ENCODE results near the gene CPZ. TPM values are rescaled to one million over a fixed set of nuclear protein-coding genes. Genes with fewer than 3 reads are reported as not detected.

CPZ gene
- total RNA-seq, 1 donor from 2014 or later, result not detected

DNA sequence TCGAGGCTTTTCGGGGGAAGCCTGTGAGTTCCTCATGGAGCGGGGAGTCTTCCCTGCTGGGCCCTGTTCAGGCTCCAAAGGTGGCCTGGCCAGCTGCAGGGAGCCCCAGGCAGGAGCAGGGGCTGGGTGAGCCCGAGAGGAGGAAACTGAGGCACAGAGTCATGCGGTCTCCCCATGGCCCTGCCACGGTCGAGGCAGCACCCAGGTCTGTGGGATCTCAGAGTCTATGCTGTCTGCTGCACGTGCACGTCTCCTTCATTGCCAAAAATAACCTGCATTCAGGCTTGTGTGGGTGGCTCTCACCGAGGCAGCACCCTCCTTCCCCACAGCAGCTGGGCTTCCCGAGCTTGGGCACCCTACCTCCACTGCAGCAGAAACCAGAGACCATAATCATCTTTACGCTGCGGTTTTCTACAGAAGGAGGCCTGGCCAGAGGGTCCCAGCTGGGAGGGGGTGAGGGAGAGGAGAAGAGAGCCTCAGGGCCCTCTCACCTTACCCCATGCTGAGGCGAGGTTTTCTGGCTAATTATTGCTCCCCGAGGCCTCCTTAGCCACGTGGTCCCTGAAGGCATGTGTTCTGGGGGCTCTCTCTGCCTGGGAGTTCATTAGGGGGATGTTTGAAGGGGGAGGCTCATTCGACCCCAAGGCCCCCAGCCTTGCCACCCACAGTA is 64.3 kb downstream of the CPZ start:
- peaks cover 3% of the 10 kb centered on the region for H3K27me3 Mint-ChIP-seq
- ChIA-PET POLR2A (no interaction called here), CTCF (no interaction called here)
- no peak overlapping the region for H3K4me3 Mint-ChIP-seq
- no peaks in the 10 kb centered on the region for H3K36me3 Mint-ChIP-seq (ENCODE audit: low read depth)
- intact Hi-C loops (cut with micrococcal nuclease), result no loop called here
- H3K4me1 Mint-ChIP-seq, result no peaks in the 10 kb centered on the region
- no peak overlapping the region for H3K27ac Mint-ChIP-seq
- H3K9me3 Mint-ChIP-seq, result peaks cover 8% of the 10 kb centered on the region
- TF ChIP-seq, protein P1, sequence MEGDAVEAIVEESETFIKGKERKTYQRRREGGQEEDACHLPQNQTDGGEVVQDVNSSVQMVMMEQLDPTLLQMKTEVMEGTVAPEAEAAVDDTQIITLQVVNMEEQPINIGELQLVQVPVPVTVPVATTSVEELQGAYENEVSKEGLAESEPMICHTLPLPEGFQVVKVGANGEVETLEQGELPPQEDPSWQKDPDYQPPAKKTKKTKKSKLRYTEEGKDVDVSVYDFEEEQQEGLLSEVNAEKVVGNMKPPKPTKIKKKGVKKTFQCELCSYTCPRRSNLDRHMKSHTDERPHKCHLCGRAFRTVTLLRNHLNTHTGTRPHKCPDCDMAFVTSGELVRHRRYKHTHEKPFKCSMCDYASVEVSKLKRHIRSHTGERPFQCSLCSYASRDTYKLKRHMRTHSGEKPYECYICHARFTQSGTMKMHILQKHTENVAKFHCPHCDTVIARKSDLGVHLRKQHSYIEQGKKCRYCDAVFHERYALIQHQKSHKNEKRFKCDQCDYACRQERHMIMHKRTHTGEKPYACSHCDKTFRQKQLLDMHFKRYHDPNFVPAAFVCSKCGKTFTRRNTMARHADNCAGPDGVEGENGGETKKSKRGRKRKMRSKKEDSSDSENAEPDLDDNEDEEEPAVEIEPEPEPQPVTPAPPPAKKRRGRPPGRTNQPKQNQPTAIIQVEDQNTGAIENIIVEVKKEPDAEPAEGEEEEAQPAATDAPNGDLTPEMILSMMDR (IDR thresholded peaks at IDR 0.05), result no peak
- ATAC-seq (ENCODE audit: low read depth) (no peak), DNase-seq (no peak)

DNA sequence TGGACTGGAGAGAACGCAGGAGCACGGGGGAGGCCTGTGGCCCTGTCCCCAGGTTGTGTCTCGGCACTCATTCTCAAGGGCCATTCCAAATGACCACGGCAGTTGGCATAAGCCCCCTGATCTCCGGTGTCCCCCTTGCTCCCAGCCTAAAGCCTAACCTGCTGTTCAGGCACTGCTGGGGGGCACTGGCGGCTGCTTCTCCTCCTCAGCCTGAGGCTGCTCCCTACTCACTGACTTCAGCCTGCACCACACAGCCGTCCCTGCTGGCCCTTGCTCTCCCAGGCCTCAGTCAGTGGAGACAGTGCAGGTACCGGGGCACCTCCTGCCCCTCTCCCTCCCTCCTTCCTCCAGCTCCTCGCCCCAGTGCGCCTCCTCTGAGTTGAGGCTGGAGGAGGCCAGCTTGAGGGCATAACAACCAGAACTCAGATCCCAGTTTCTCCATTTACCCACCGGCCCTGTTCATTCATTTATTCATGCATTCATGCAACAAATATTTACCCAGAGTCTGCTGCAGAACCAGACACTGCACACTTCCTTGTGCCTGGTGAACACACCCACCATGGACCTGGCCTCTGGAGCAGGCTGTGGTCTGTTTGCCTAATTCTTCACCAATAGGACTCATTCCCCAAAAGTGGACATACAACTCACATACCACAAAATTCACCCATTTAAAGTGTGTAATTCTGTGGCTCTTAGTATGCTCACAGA is 65.0 kb downstream of the CPZ start:
- ChIA-PET CTCF (no interaction called here), POLR2A (no interaction called here)
- TF ChIP-seq, protein P1 (IDR thresholded peaks at IDR 0.05), result no peak
- intact Hi-C loops (cut with micrococcal nuclease), result no loop called here
- Mint-ChIP-seq H3K27me3 (peaks cover 3% of the 10 kb centered on the region), H3K36me3 (ENCODE audit: low read depth) (no peaks in the 10 kb centered on the region), H3K9me3 (peaks cover 8% of the 10 kb centered on the region), H3K4me3 (no peak overlapping the region), H3K4me1 (no peaks in the 10 kb centered on the region), H3K27ac (no peak overlapping the region)
- DNase-seq (no peak), ATAC-seq (ENCODE audit: low read depth) (no peak)

DNA sequence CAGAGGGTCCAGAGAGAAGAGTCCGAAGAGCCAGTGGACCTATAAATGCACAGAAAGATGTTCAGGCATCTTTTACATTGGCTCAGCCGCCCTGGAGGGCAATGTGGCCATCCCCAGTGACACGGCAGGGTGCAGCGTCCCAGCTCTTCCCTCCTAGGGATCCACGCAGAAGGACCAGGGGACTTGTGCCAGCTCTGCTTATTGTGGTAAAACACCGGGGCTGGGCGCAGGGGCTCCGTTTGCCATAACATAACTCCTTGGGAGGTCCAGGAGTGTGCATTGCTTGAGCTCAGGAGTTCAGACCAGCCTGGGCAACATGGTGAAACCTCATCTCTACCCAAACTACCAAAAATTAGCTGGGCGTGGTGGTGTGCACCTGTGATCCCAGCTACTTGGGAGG is 70.2 kb downstream of the CPZ start:
- no peak for ATAC-seq (ENCODE audit: low read depth)
- TF ChIP-seq, protein P1 (IDR thresholded peaks at IDR 0.05), result no peak
- no peak overlapping the region for H3K27ac Mint-ChIP-seq
- H3K36me3 Mint-ChIP-seq (ENCODE audit: low read depth), result no peaks in the 10 kb centered on the region
- ChIA-PET CTCF (no interaction called here), POLR2A (no interaction called here)
- H3K9me3 Mint-ChIP-seq, result no peaks in the 10 kb centered on the region
- no peaks in the 10 kb centered on the region for H3K4me1 Mint-ChIP-seq
- H3K27me3 Mint-ChIP-seq, result peaks cover 5% of the 10 kb centered on the region
- no peak overlapping the region for H3K4me3 Mint-ChIP-seq
- DNase-seq, result no peak
- intact Hi-C loops (cut with micrococcal nuclease), result no loop called here

DNA sequence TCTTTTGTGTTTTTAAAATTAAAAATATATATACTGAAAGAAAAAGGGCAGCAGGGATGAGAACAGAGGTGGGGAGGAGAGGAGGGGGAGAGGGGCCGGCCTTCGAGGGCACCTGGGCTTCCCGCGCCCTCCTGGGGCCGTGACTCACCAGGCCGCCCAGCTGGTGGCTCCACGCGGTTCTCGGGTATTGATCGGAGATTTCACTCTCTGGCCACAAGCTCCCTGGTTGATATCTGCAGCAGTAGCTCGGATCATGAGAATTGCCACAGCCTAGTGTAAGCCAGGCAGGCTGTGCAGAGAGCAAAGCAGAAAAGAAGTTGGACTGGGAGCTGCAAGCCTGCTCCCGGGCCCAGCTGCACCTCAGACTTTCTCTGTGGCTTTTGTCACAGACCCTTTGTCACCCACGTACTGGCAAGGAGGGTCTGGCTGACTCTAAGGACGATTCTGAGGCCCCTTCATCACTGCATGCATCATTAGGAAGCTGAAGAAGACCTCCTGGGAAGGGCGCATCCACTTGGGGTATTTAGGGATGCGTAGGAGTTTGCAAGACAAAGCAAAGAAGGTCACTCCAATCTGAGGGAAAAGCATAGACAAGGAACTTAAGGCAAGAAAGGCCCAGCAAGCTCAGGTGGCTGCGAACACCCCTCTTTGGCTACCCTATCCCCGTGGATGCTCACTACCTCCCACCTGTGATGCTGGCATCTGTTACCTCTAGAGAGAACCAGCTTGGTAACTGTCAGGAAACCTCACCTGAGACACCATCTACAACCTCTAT is 71.7 kb downstream of the CPZ start:
- Mint-ChIP-seq H3K36me3 (ENCODE audit: low read depth) (no peaks in the 10 kb centered on the region), H3K4me1 (no peaks in the 10 kb centered on the region), H3K4me3 (no peak overlapping the region), H3K27ac (no peak overlapping the region), H3K27me3 (peaks cover 5% of the 10 kb centered on the region), H3K9me3 (peaks cover 3% of the 10 kb centered on the region)
- intact Hi-C loops (cut with micrococcal nuclease), result no loop called here
- ATAC-seq (ENCODE audit: low read depth) (no peak), DNase-seq (no peak)
- TF ChIP-seq, protein P1 (IDR thresholded peaks at IDR 0.05), result no peak
- ChIA-PET POLR2A (no interaction called here), CTCF (no interaction called here)

DNA sequence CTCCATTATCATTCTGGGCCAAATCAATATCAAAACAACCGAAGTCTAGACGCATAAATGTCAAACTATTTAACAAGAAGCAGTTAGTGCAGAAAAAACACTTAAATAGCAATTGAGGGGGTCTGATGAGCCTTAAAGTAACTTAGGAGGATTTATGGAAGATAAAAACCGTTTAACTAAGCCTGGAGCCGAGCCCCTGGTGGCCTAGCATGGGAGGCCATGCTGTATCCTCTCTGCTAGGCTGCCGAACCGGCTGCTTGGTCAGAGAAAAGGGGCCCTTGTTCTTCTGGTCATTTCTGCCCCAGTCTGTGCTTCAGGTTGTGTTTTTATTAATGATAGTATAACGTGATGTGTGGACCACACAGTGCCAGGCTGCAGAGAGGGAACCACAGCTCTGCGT is 72.4 kb downstream of the CPZ start:
- Mint-ChIP-seq H3K4me1 (no peaks in the 10 kb centered on the region), H3K27ac (no peak overlapping the region), H3K4me3 (no peak overlapping the region), H3K36me3 (ENCODE audit: low read depth) (no peaks in the 10 kb centered on the region), H3K27me3 (peaks cover 5% of the 10 kb centered on the region), H3K9me3 (peaks cover 3% of the 10 kb centered on the region)
- TF ChIP-seq, protein P1 (IDR thresholded peaks at IDR 0.05), result no peak
- ATAC-seq (ENCODE audit: low read depth) (no peak), DNase-seq (no peak)
- CTCF ChIA-PET, result no interaction called here
- intact Hi-C loops (cut with micrococcal nuclease), result no loop called here
- POLR2A ChIA-PET, result no interaction called here
